HG03432 (cell line): ENCODE data around the gene GSE1.
A peak's percentile ranks its signal among the peaks of the same experiment; 100 is the strongest.

Experiments used
- ATAC-seq: cut with Tn5 transposase; IDR thresholded peaks from one replicate; pipeline ENCODE4 v1.9.1; 2021; ENCODE audit warnings: mild to moderate bottlenecking, moderate library complexity; ENCODE audit not compliant: unreplicated experiment

Gene GSE1

GRCh38 chr16:85616607-85617321, 3.6 kb downstream of the GSE1 start:
- peak; percentile 20 for ATAC-seq

- no peak for ATAC-seq
Observed at GRCh38 chr16:85617948-85618347, 4.8 kb downstream of the GSE1 start.

- no peak for ATAC-seq
Observed at GRCh38 chr16:85618521-85618920, 5.4 kb downstream of the GSE1 start.

- ATAC-seq, result no peak
Observed at GRCh38 chr16:85619101-85619891, 6.2 kb downstream of the GSE1 start.

- no peak for ATAC-seq
Observed at GRCh38 chr16:85620374-85620773, 7.3 kb downstream of the GSE1 start.

- no peak for ATAC-seq
Observed at GRCh38 chr16:85621698-85622428, 8.7 kb downstream of the GSE1 start.

- no peak for ATAC-seq
Observed at GRCh38 chr16:85622683-85623082, 9.6 kb downstream of the GSE1 start.

- ATAC-seq, result no peak
Observed at GRCh38 chr16:85623250-85623649, 10.1 kb downstream of the GSE1 start.

GRCh38 chr16:85623997-85624601, 11.0 kb downstream of the GSE1 start:
- no peak for ATAC-seq

- ATAC-seq, result no peak
Observed at GRCh38 chr16:85624646-85625045, 11.5 kb downstream of the GSE1 start.

- no peak for ATAC-seq
Observed at GRCh38 chr16:85625053-85625452, 11.9 kb downstream of the GSE1 start.

GRCh38 chr16:85625485-85626117, 12.5 kb downstream of the GSE1 start:
- no peak for ATAC-seq

GRCh38 chr16:85626191-85626981, 13.3 kb downstream of the GSE1 start:
- no peak for ATAC-seq

GRCh38 chr16:85627089-85627488, 14.0 kb downstream of the GSE1 start:
- ATAC-seq, result no peak

GRCh38 chr16:85627526-85628264, 14.6 kb downstream of the GSE1 start:
- ATAC-seq, result no peak

- no peak for ATAC-seq
Observed at GRCh38 chr16:85628265-85628556, 15.1 kb downstream of the GSE1 start.

- no peak for ATAC-seq
Observed at GRCh38 chr16:85628645-85629044, 15.5 kb downstream of the GSE1 start.

GRCh38 chr16:85629326-85629725, 16.2 kb downstream of the GSE1 start:
- ATAC-seq, result no peak

GRCh38 chr16:85629853-85630252, 16.7 kb downstream of the GSE1 start:
- ATAC-seq, result no peak

- no peak for ATAC-seq
Observed at GRCh38 chr16:85631230-85631629, 18.1 kb downstream of the GSE1 start.
